K562 (cell line): ENCODE results near the gene CLP1.

ENCODE experiments used
- CC2D1A ChIP-seq: fragments of 450-650 bp; IDR thresholded peaks from 2 replicates; pipeline ENCODE4 v1.6.1; 2017; ENCODE audit warnings: mild to moderate bottlenecking
- EHMT2 ChIP-seq: fragments of 450-650 bp; IDR thresholded peaks from 2 replicates; pipeline ENCODE4 v1.6.1; 2018; ENCODE audit warnings: antibody characterized with exemption
- MAZ ChIP-seq, 2 experiments: fragments of 450-650 bp in 1 of 2; sonication (generic) in 1 of 2; formaldehyde crosslinking; IDR thresholded peaks in 1 of 2; conservative IDR thresholded peaks in 1 of 2; 2 replicates each; pipeline versions ENCODE4 v1.4.0 to v1.5.0; 2020; ENCODE audit warnings: mild to moderate bottlenecking in 1 of 2, missing genetic modification reagents in 1 of 2
- ZNF12 ChIP-seq: sonication (generic); formaldehyde crosslinking; IDR thresholded peaks from 2 replicates; pipeline ENCODE4 v1.4.0; 2020; ENCODE audit warnings: mild to moderate bottlenecking, missing genetic modification reagents
- ZNF518B ChIP-seq: fragments of 250-450 bp; sonication (Bioruptor Pico); IDR thresholded peaks from 2 replicates; pipeline ENCODE4 v1.5.0; 2021; ENCODE audit warnings: mild to moderate bottlenecking, moderate library complexity
- TF ChIP-seq, protein P1 (sequence below), 3 experiments: IDR thresholded peaks in 2 of 3; conservative IDR thresholded peaks in 1 of 3; 2 replicates each; pipeline ENCODE4 v1.5.1; 2011 to 2012; ENCODE audit warnings: low read length in 3 of 3, mild to moderate bottlenecking in 3 of 3, control low read depth in 2 of 3, improper control_type of control experiment in 1 of 3, inconsistent platforms in 1 of 3, low read depth in 1 of 3, mixed read lengths in 1 of 3, moderate library complexity in 1 of 3; ENCODE audit not compliant: insufficient read depth in 2 of 3

GRCh38 chr11:57667736-57668433, 10.3 kb downstream of the CLP1 start, which contains the start of gene ZDHHC5:
- TF ChIP-seq CC2D1A, result no peak
- TF ChIP-seq EHMT2, result no peak
- 0 out of 2 replicates have a peak, but pooled peaks have one; percentile 46 for TF ChIP-seq ZNF12 (CRISPR knock-in tag)
- TF ChIP-seq, protein P1, sequence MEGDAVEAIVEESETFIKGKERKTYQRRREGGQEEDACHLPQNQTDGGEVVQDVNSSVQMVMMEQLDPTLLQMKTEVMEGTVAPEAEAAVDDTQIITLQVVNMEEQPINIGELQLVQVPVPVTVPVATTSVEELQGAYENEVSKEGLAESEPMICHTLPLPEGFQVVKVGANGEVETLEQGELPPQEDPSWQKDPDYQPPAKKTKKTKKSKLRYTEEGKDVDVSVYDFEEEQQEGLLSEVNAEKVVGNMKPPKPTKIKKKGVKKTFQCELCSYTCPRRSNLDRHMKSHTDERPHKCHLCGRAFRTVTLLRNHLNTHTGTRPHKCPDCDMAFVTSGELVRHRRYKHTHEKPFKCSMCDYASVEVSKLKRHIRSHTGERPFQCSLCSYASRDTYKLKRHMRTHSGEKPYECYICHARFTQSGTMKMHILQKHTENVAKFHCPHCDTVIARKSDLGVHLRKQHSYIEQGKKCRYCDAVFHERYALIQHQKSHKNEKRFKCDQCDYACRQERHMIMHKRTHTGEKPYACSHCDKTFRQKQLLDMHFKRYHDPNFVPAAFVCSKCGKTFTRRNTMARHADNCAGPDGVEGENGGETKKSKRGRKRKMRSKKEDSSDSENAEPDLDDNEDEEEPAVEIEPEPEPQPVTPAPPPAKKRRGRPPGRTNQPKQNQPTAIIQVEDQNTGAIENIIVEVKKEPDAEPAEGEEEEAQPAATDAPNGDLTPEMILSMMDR (IDR thresholded peaks at IDR 0.05 in 2 of 3, conservative IDR thresholded peaks at IDR 0.05 in 1 of 3; ENCODE audit: insufficient read depth in 2 of 3, low read depth in 1 of 3, low read length in 3 of 3), result peak; percentile 29 to 59 (median 47); a peak in 5 of 6 replicates
- peak; percentile 98 to 99 for TF ChIP-seq MAZ (CRISPR knock-in tag; conservative IDR thresholded peaks at IDR 0.05 in 1 of 2, IDR thresholded peaks at IDR 0.05 in 1 of 2)
- TF ChIP-seq ZNF518B (CRISPR knock-in tag), result no peak
